Measurements from ENCODE around the gene JKAMP. TPM values are rescaled to one million over a fixed set of nuclear protein-coding genes. Genes with fewer than 3 reads are reported as not detected.

JKAMP gene
- polyA plus RNA-seq, 1 donor: 65.1 TPM

- Histone ChIP-seq H3K27ac (ENCODE audit: low read length) (no peak overlapping the region), H3K9me3 (ENCODE audit: control insufficient read depth, low read depth, low read length) (peaks cover 5% of the 10 kb centered on the region), H3K4me1 (ENCODE audit: control insufficient read depth, insufficient read depth, low read length) (no peaks in the 10 kb centered on the region), H3K36me3 (ENCODE audit: control insufficient read depth, insufficient read depth, low read length) (no peaks in the 10 kb centered on the region), H3K4me3 (ENCODE audit: low read length) (no peak overlapping the region), H3K27me3 (ENCODE audit: control insufficient read depth, insufficient read depth, low read length) (no peaks in the 10 kb centered on the region)
- no peak for DNase-seq
- WGBS (ENCODE audit: insufficient coverage, low lambda C conversion rate): 60% methylated on average over 1 of the region's 2 CpGs
These were observed 30.2 kb upstream of the JKAMP start for GRCh38 chr14:59454139-59454538.

GRCh38 chr14:59455411-59455810 is 28.9 kb upstream of the JKAMP start:
- no peaks in the 10 kb centered on the region for H3K36me3 ChIP-seq (ENCODE audit: control insufficient read depth, insufficient read depth, low read length)
- no peaks in the 10 kb centered on the region for H3K4me1 ChIP-seq (ENCODE audit: control insufficient read depth, insufficient read depth, low read length)
- WGBS (ENCODE audit: insufficient coverage, low lambda C conversion rate): no CpG with 5 or more reads among the region's 1 CpG
- no peaks in the 10 kb centered on the region for H3K27me3 ChIP-seq (ENCODE audit: control insufficient read depth, insufficient read depth, low read length)
- no peak overlapping the region for H3K4me3 ChIP-seq (ENCODE audit: low read length)
- DNase-seq: no peak
- peaks cover 5% of the 10 kb centered on the region for H3K9me3 ChIP-seq (ENCODE audit: control insufficient read depth, low read depth, low read length)
- no peak overlapping the region for H3K27ac ChIP-seq (ENCODE audit: low read length)

- Histone ChIP-seq H3K4me1 (ENCODE audit: control insufficient read depth, insufficient read depth, low read length) (peaks cover under 1% of the 10 kb centered on the region), H3K9me3 (ENCODE audit: control insufficient read depth, low read depth, low read length) (peaks cover 5% of the 10 kb centered on the region), H3K27ac (ENCODE audit: low read length) (no peak overlapping the region), H3K36me3 (ENCODE audit: control insufficient read depth, insufficient read depth, low read length) (peaks cover 3% of the 10 kb centered on the region), H3K27me3 (ENCODE audit: control insufficient read depth, insufficient read depth, low read length) (no peaks in the 10 kb centered on the region), H3K4me3 (ENCODE audit: low read length) (no peak overlapping the region)
- WGBS (ENCODE audit: insufficient coverage, low lambda C conversion rate): no CpG with 5 or more reads among the region's 2 CpGs
- no peak for DNase-seq
These were observed 25.8 kb upstream of the JKAMP start for GRCh38 chr14:59458486-59458885.

GRCh38 chr14:59460378-59460777 is 23.9 kb upstream of the JKAMP start:
- Histone ChIP-seq H3K27ac (ENCODE audit: low read length) (no peak overlapping the region), H3K27me3 (ENCODE audit: control insufficient read depth, insufficient read depth, low read length) (peaks cover 2% of the 10 kb centered on the region), H3K4me3 (ENCODE audit: low read length) (no peak overlapping the region), H3K9me3 (ENCODE audit: control insufficient read depth, low read depth, low read length) (peaks cover 10% of the 10 kb centered on the region), H3K4me1 (ENCODE audit: control insufficient read depth, insufficient read depth, low read length) (peaks cover 8% of the 10 kb centered on the region), H3K36me3 (ENCODE audit: control insufficient read depth, insufficient read depth, low read length) (peaks cover 3% of the 10 kb centered on the region)
- DNase-seq: no peak
- 100% methylated on average over 1 of the region's 1 CpG for WGBS (ENCODE audit: insufficient coverage, low lambda C conversion rate)

GRCh38 chr14:59461891-59462290 is 22.4 kb upstream of the JKAMP start:
- Histone ChIP-seq H3K4me1 (ENCODE audit: control insufficient read depth, insufficient read depth, low read length) (peaks cover 8% of the 10 kb centered on the region), H3K4me3 (ENCODE audit: low read length) (no peak overlapping the region), H3K27ac (ENCODE audit: low read length) (no peak overlapping the region), H3K9me3 (ENCODE audit: control insufficient read depth, low read depth, low read length) (peaks cover 9% of the 10 kb centered on the region), H3K36me3 (ENCODE audit: control insufficient read depth, insufficient read depth, low read length) (peaks cover 3% of the 10 kb centered on the region), H3K27me3 (ENCODE audit: control insufficient read depth, insufficient read depth, low read length) (peaks cover 2% of the 10 kb centered on the region)
- WGBS (ENCODE audit: insufficient coverage, low lambda C conversion rate): no CpG with 5 or more reads among the region's 1 CpG
- no peak for DNase-seq

- peaks cover 6% of the 10 kb centered on the region for H3K9me3 ChIP-seq (ENCODE audit: control insufficient read depth, low read depth, low read length)
- H3K27me3 ChIP-seq (ENCODE audit: control insufficient read depth, insufficient read depth, low read length): peaks cover 2% of the 10 kb centered on the region
- WGBS (ENCODE audit: insufficient coverage, low lambda C conversion rate): no CpG with 5 or more reads among the region's 60 CpGs
- peak overlapping the region; percentile 33 for H3K27ac ChIP-seq (ENCODE audit: low read length)
- H3K36me3 ChIP-seq (ENCODE audit: control insufficient read depth, insufficient read depth, low read length): peaks cover 3% of the 10 kb centered on the region
- DNase-seq: peak in 1 of 2 donors; percentile 27
- H3K4me3 ChIP-seq (ENCODE audit: low read length): peak overlapping the region; percentile 49
- peaks cover 8% of the 10 kb centered on the region for H3K4me1 ChIP-seq (ENCODE audit: control insufficient read depth, insufficient read depth, low read length)
These were observed 20.4 kb upstream of the JKAMP start for GRCh38 chr14:59463787-59464485.

- no CpG with 5 or more reads among the region's 105 CpGs for WGBS (ENCODE audit: insufficient coverage, low lambda C conversion rate)
- Histone ChIP-seq H3K27me3 (ENCODE audit: control insufficient read depth, insufficient read depth, low read length) (peaks cover 2% of the 10 kb centered on the region), H3K4me3 (ENCODE audit: low read length) (peak overlapping the region; percentile 49), H3K36me3 (ENCODE audit: control insufficient read depth, insufficient read depth, low read length) (peaks cover 3% of the 10 kb centered on the region), H3K9me3 (ENCODE audit: control insufficient read depth, low read depth, low read length) (peaks cover 6% of the 10 kb centered on the region), H3K4me1 (ENCODE audit: control insufficient read depth, insufficient read depth, low read length) (peaks cover 8% of the 10 kb centered on the region), H3K27ac (ENCODE audit: low read length) (peak overlapping the region; percentile 33)
- DNase-seq: peak; percentile 29 to 79
These were observed 19.6 kb upstream of the JKAMP start for GRCh38 chr14:59464486-59465315.

- Histone ChIP-seq H3K9me3 (ENCODE audit: control insufficient read depth, low read depth, low read length) (peaks cover 6% of the 10 kb centered on the region), H3K4me1 (ENCODE audit: control insufficient read depth, insufficient read depth, low read length) (peaks cover 8% of the 10 kb centered on the region), H3K27me3 (ENCODE audit: control insufficient read depth, insufficient read depth, low read length) (peaks cover 2% of the 10 kb centered on the region), H3K4me3 (ENCODE audit: low read length) (peak within 1 kb of the TSS; percentile 49), H3K27ac (ENCODE audit: low read length) (peak within 1 kb of the TSS; percentile 33), H3K36me3 (ENCODE audit: control insufficient read depth, insufficient read depth, low read length) (peaks cover 6% of the 10 kb centered on the region)
- WGBS (ENCODE audit: insufficient coverage, low lambda C conversion rate): no CpG with 5 or more reads among the region's 40 CpGs
- DNase-seq: no peak
These were observed 18.8 kb upstream of the JKAMP start, which contains the start of gene GPR135 for GRCh38 chr14:59465316-59466135. GPR135 (minus strand) TSS chr14:59465380; CDS start chr14:59465226, 154 bp downstream.

GRCh38 chr14:59474172-59474571 is 10.1 kb upstream of the JKAMP start:
- Histone ChIP-seq H3K27ac (ENCODE audit: low read length) (no peak overlapping the region), H3K4me1 (ENCODE audit: control insufficient read depth, insufficient read depth, low read length) (no peaks in the 10 kb centered on the region), H3K4me3 (ENCODE audit: low read length) (no peak overlapping the region), H3K36me3 (ENCODE audit: control insufficient read depth, insufficient read depth, low read length) (peaks cover 36% of the 10 kb centered on the region), H3K9me3 (ENCODE audit: control insufficient read depth, low read depth, low read length) (no peaks in the 10 kb centered on the region), H3K27me3 (ENCODE audit: control insufficient read depth, insufficient read depth, low read length) (no peaks in the 10 kb centered on the region)
- no peak for DNase-seq
- WGBS (ENCODE audit: insufficient coverage, low lambda C conversion rate): no CpG with 5 or more reads among the region's 1 CpG

GRCh38 chr14:59475709-59476108 is 8.6 kb upstream of the JKAMP start:
- no peak overlapping the region for H3K27ac ChIP-seq (ENCODE audit: low read length)
- peaks cover 6% of the 10 kb centered on the region for H3K4me1 ChIP-seq (ENCODE audit: control insufficient read depth, insufficient read depth, low read length)
- no peak overlapping the region for H3K4me3 ChIP-seq (ENCODE audit: low read length)
- peaks cover 33% of the 10 kb centered on the region for H3K36me3 ChIP-seq (ENCODE audit: control insufficient read depth, insufficient read depth, low read length)
- DNase-seq: no peak
- no peaks in the 10 kb centered on the region for H3K27me3 ChIP-seq (ENCODE audit: control insufficient read depth, insufficient read depth, low read length)
- no peaks in the 10 kb centered on the region for H3K9me3 ChIP-seq (ENCODE audit: control insufficient read depth, low read depth, low read length)
- no CpG with 5 or more reads among the region's 1 CpG for WGBS (ENCODE audit: insufficient coverage, low lambda C conversion rate)
